ENCODE data around the gene DNAI7. TPM values are rescaled to one million over a fixed set of nuclear protein-coding genes. Genes with fewer than 3 reads are reported as not detected.

The DNAI7 gene
- total RNA-seq, 1 experiment from 2014 or later = not detected

GRCh38 chr12:25194722-25195055, 271 bp downstream of the DNAI7 start:
- Histone ChIP-seq H3K27ac (no peak overlapping the region; the same call in 1 of the 2 replicates), H3K27me3 (no peaks in the 10 kb centered on the region), H3K9me3 (replicated peaks) (no peaks in the 10 kb centered on the region), H3K4me3 (peak overlapping the region; percentile 71), H3K4me1 (peaks cover 19% of the 10 kb centered on the region), H3K36me3 (no peaks in the 10 kb centered on the region)
- no peak for DNase-seq

GRCh38 chr12:25194214-25194613, 746 bp downstream of the DNAI7 start:
- peak overlapping the region; percentile 71 for H3K4me3 ChIP-seq

GRCh38 chr12:25190793-25191192, 4.2 kb downstream of the DNAI7 start:
- H3K4me1 ChIP-seq = peaks cover 41% of the 10 kb centered on the region
- H3K9me3 ChIP-seq (replicated peaks) = 0 out of 2 replicates have a peak, but pooled peaks cover 2% of the 10 kb centered on the region
- no peaks in the 10 kb centered on the region for H3K27me3 ChIP-seq
- peak overlapping the region; percentile 93 for H3K27ac ChIP-seq
- no peaks in the 10 kb centered on the region for H3K36me3 ChIP-seq
- no peak for DNase-seq
- H3K4me3 ChIP-seq = no peak overlapping the region

More at GRCh38 chr12:25194214-25194613, 746 bp downstream of the DNAI7 start:
- no peaks in the 10 kb centered on the region for H3K9me3 ChIP-seq (replicated peaks)
- no peak overlapping the region for H3K27ac ChIP-seq
- H3K27me3 ChIP-seq = no peaks in the 10 kb centered on the region
- DNase-seq = no peak
- H3K36me3 ChIP-seq = no peaks in the 10 kb centered on the region
- H3K4me1 ChIP-seq = peaks cover 23% of the 10 kb centered on the region

GRCh38 chr12:25189656-25190055, 5.3 kb downstream of the DNAI7 start:
- Histone ChIP-seq H3K9me3 (replicated peaks) (0 out of 2 replicates have a peak, but pooled peaks cover 2% of the 10 kb centered on the region), H3K36me3 (no peaks in the 10 kb centered on the region), H3K4me1 (peaks cover 41% of the 10 kb centered on the region), H3K27ac (peak overlapping the region; percentile 93), H3K4me3 (no peak overlapping the region), H3K27me3 (no peaks in the 10 kb centered on the region)
- peak; percentile 38 to 62 for DNase-seq

GRCh38 chr12:25187781-25188180, 7.2 kb downstream of the DNAI7 start:
- peak overlapping the region; percentile 93 for H3K27ac ChIP-seq
- H3K27me3 ChIP-seq = no peaks in the 10 kb centered on the region
- 0 out of 2 replicates have a peak, but pooled peaks cover 2% of the 10 kb centered on the region for H3K9me3 ChIP-seq (replicated peaks)
- H3K4me1 ChIP-seq = peaks cover 38% of the 10 kb centered on the region
- no peak overlapping the region for H3K4me3 ChIP-seq
- H3K36me3 ChIP-seq = no peaks in the 10 kb centered on the region
- DNase-seq = peak; percentile 33 to 59

GRCh38 chr12:25186788-25187402, 8.1 kb downstream of the DNAI7 start:
- Histone ChIP-seq H3K36me3 (no peaks in the 10 kb centered on the region), H3K27me3 (no peaks in the 10 kb centered on the region), H3K4me3 (no peak overlapping the region), H3K27ac (no peak overlapping the region), H3K9me3 (replicated peaks) (0 out of 2 replicates have a peak, but pooled peaks cover 2% of the 10 kb centered on the region), H3K4me1 (peaks cover 38% of the 10 kb centered on the region)
- no peak for DNase-seq

GRCh38 chr12:25186038-25186787, 8.7 kb downstream of the DNAI7 start:
- no peak overlapping the region for H3K27ac ChIP-seq
- H3K36me3 ChIP-seq = no peaks in the 10 kb centered on the region
- no peak for DNase-seq
- no peak overlapping the region for H3K4me3 ChIP-seq
- peaks cover 38% of the 10 kb centered on the region for H3K4me1 ChIP-seq
- no peaks in the 10 kb centered on the region for H3K27me3 ChIP-seq
- 0 out of 2 replicates have a peak, but pooled peaks cover 2% of the 10 kb centered on the region for H3K9me3 ChIP-seq (replicated peaks)

- Histone ChIP-seq H3K9me3 (replicated peaks) (0 out of 2 replicates have a peak, but pooled peaks cover 2% of the 10 kb centered on the region), H3K27me3 (no peaks in the 10 kb centered on the region), H3K4me3 (no peak overlapping the region), H3K4me1 (peaks cover 21% of the 10 kb centered on the region), H3K36me3 (no peaks in the 10 kb centered on the region), H3K27ac (no peak overlapping the region)
- no peak for DNase-seq
Measured at GRCh38 chr12:25184132-25184531, 10.8 kb downstream of the DNAI7 start.

GRCh38 chr12:25182765-25183164, 12.2 kb downstream of the DNAI7 start:
- H3K4me3 ChIP-seq = no peak overlapping the region
- peaks cover 2% of the 10 kb centered on the region; the same call in 1 of the 2 replicates for H3K9me3 ChIP-seq (replicated peaks)
- H3K27ac ChIP-seq = no peak overlapping the region
- H3K4me1 ChIP-seq = peaks cover 7% of the 10 kb centered on the region; the same call in 1 of the 2 replicates
- DNase-seq = no peak
- H3K36me3 ChIP-seq = no peaks in the 10 kb centered on the region
- H3K27me3 ChIP-seq = no peaks in the 10 kb centered on the region

GRCh38 chr12:25162866-25163265, 32.1 kb downstream of the DNAI7 start:
- no peak overlapping the region for H3K4me3 ChIP-seq
- H3K27ac ChIP-seq = no peak overlapping the region
- no peaks in the 10 kb centered on the region for H3K36me3 ChIP-seq
- no peaks in the 10 kb centered on the region for H3K9me3 ChIP-seq (replicated peaks)
- no peak for DNase-seq
- peaks cover 5% of the 10 kb centered on the region; the same call in 1 of the 2 replicates for H3K4me1 ChIP-seq
- no peaks in the 10 kb centered on the region for H3K27me3 ChIP-seq

GRCh38 chr12:25156061-25156460, 38.9 kb downstream of the DNAI7 start:
- Histone ChIP-seq H3K27ac (no peak overlapping the region), H3K9me3 (replicated peaks) (no peaks in the 10 kb centered on the region), H3K4me3 (no peak overlapping the region), H3K27me3 (no peaks in the 10 kb centered on the region), H3K36me3 (no peaks in the 10 kb centered on the region), H3K4me1 (peaks cover 9% of the 10 kb centered on the region)
- no peak for DNase-seq

GRCh38 chr12:25155022-25155576, 39.9 kb downstream of the DNAI7 start:
- Histone ChIP-seq H3K4me1 (peaks cover 9% of the 10 kb centered on the region), H3K27me3 (no peaks in the 10 kb centered on the region), H3K36me3 (no peaks in the 10 kb centered on the region), H3K4me3 (no peak overlapping the region), H3K9me3 (replicated peaks) (no peaks in the 10 kb centered on the region), H3K27ac (no peak overlapping the region)
- peak in 1 of 2 experiments; percentile 49 for DNase-seq

GRCh38 chr12:25152055-25152454, 42.9 kb downstream of the DNAI7 start:
- Histone ChIP-seq H3K4me3 (no peak overlapping the region), H3K27ac (no peak overlapping the region), H3K27me3 (no peaks in the 10 kb centered on the region), H3K36me3 (no peaks in the 10 kb centered on the region), H3K4me1 (peaks cover 4% of the 10 kb centered on the region; the same call in 1 of the 2 replicates), H3K9me3 (replicated peaks) (no peaks in the 10 kb centered on the region)
- DNase-seq = no peak

GRCh38 chr12:25151476-25151875, 43.5 kb downstream of the DNAI7 start:
- no peak overlapping the region for H3K4me3 ChIP-seq
- no peaks in the 10 kb centered on the region for H3K27me3 ChIP-seq
- H3K27ac ChIP-seq = no peak overlapping the region
- no peaks in the 10 kb centered on the region for H3K36me3 ChIP-seq
- peaks cover 4% of the 10 kb centered on the region; the same call in 1 of the 2 replicates for H3K4me1 ChIP-seq
- H3K9me3 ChIP-seq (replicated peaks) = no peaks in the 10 kb centered on the region
- peak; percentile 61 to 70 for DNase-seq

GRCh38 chr12:25146686-25147085, 48.3 kb downstream of the DNAI7 start:
- H3K27ac ChIP-seq = no peak overlapping the region
- peaks cover 1% of the 10 kb centered on the region; the same call in 1 of the 2 replicates for H3K4me1 ChIP-seq
- no peak for DNase-seq
- peaks cover 7% of the 10 kb centered on the region; the same call in 1 of the 2 replicates for H3K27me3 ChIP-seq
- H3K4me3 ChIP-seq = no peak overlapping the region
- no peaks in the 10 kb centered on the region for H3K9me3 ChIP-seq (replicated peaks)
- no peaks in the 10 kb centered on the region for H3K36me3 ChIP-seq
